Retinal pigment epithelial cell (primary cell): Measurements from ENCODE around the gene EMILIN1.

ENCODE experiments used
- DNase-seq: peaks from one replicate; pipeline ENCODE4 v3.0.0-alpha.2; 2010; ENCODE audit warnings: low read depth
- H3K4me3 ChIP-seq: 2 replicates; pipeline ENCODE4 v1.5.1; 2011; ENCODE audit warnings: mild to moderate bottlenecking, low read length, control low read depth, moderate library complexity
- TF ChIP-seq, protein P1 (sequence below): conservative IDR thresholded peaks from 2 replicates; pipeline ENCODE4 v1.5.1; 2011; ENCODE audit warnings: low read depth, low read length, control low read depth, inconsistent platforms

The EMILIN1 gene

DNA sequence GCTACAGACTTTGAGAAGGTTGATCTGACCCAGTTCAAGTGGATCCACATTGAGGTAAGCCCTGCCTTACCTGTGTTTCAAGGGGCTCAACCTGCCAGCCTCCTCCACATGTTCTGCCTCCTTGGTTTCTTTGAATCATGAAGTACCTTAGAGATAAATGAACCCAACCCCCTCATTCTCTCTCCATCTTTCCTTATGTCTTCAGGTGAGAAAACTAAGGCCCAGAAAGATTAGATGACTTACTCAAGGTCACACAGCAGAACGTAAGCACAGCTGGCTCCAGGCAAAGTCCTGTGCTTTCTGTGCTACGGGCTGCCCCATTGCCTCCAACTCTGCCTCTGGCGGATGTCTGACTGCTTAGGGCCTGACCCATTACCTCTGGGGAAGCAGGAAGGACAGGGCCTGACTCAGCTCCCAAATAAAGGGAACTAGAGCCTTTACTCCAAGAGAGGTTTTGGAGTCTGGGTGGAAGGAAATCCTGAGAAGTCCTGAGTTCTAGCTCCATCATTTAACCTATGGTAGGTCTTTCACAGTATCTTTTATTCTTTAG, 18.4 kb downstream of the EMILIN1 start:
- no peak overlapping the region for H3K4me3 ChIP-seq
- no peak for DNase-seq
- TF ChIP-seq, protein P1, sequence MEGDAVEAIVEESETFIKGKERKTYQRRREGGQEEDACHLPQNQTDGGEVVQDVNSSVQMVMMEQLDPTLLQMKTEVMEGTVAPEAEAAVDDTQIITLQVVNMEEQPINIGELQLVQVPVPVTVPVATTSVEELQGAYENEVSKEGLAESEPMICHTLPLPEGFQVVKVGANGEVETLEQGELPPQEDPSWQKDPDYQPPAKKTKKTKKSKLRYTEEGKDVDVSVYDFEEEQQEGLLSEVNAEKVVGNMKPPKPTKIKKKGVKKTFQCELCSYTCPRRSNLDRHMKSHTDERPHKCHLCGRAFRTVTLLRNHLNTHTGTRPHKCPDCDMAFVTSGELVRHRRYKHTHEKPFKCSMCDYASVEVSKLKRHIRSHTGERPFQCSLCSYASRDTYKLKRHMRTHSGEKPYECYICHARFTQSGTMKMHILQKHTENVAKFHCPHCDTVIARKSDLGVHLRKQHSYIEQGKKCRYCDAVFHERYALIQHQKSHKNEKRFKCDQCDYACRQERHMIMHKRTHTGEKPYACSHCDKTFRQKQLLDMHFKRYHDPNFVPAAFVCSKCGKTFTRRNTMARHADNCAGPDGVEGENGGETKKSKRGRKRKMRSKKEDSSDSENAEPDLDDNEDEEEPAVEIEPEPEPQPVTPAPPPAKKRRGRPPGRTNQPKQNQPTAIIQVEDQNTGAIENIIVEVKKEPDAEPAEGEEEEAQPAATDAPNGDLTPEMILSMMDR: no peak

DNA sequence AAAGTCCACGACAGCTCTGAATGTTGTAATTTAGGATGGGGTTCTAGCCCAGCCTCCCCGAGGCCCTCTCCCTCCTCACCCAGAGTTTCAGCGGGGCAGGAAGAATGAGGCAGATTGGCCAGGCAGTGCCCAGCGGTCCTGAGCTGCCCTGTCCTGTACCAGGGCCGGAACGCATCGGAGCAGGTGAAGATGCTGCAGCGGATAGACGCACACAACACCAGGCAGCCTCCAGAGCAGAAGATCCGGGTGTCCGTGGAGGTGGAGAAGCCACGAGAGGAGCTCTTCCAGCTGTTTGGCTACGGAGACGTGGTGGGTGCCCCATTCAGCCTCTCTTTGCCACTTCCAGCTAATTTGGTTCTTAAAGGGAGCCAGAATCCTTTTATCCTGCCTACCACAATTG, 18.9 kb downstream of the EMILIN1 start:
- TF ChIP-seq, protein P1: no peak
- DNase-seq: no peak
- H3K4me3 ChIP-seq: no peak overlapping the region

DNA sequence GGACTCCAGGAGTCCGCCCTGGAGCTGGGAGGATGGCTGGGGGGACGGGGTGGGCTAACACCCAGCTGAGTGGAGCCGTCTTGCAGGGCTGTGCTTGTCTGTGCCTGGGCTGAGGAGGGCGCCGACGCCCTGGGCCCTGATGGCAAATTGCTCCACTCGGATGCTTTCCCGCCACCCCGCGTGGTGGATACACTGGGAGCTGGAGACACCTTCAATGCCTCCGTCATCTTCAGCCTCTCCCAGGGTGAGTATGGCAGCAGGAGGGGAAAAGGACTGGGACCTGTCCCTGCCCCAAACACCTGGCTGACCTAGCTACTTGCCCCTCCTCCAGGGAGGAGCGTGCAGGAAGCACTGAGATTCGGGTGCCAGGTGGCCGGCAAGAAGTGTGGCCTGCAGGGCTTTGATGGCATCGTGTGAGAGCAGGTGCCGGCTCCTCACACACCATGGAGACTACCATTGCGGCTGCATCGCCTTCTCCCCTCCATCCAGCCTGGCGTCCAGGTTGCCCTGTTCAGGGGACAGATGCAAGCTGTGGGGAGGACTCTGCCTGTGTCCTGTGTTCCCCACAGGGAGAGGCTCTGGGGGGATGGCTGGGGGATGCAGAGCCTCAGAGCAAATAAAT, 21.0 kb downstream of the EMILIN1 start:
- no peak overlapping the region for H3K4me3 ChIP-seq
- TF ChIP-seq, protein P1: no peak
- DNase-seq: no peak

DNA sequence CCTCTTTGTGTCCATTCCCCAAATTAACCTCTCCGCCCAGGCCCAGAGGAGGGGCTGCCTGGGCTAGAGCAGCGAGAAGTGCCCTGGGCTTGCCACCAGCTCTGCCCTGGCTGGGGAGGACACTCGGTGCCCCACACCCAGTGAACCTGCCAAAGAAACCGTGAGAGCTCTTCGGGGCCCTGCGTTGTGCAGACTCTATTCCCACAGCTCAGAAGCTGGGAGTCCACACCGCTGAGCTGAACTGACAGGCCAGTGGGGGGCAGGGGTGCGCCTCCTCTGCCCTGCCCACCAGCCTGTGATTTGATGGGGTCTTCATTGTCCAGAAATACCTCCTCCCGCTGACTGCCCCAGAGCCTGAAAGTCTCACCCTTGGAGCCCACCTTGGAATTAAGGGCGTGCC, 21.6 kb downstream of the EMILIN1 start:
- no peak overlapping the region for H3K4me3 ChIP-seq
- TF ChIP-seq, protein P1: no peak
- DNase-seq: no peak

DNA sequence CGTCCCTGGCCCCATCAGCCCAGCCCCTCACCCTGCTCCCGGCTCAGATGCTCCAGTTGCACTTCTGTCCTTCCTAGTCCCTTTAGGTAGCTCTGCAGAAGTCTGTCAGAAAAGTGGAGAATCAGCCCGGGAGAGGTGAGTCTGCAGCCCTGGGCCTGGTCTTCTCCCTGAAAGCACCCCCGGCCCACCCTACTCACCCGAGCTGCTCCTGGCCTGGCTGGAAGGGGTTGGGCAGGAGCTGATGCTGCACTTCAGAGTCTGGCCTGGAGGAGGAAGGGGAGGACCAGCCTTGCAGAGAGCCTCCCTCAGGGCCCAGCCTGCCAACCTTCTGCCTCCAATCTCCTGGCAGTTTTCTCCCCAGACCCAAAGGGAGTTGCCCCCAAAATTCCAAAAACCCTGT, 23.9 kb downstream of the EMILIN1 start:
- no peak for DNase-seq
- TF ChIP-seq, protein P1: no peak
- H3K4me3 ChIP-seq: no peak overlapping the region

DNA sequence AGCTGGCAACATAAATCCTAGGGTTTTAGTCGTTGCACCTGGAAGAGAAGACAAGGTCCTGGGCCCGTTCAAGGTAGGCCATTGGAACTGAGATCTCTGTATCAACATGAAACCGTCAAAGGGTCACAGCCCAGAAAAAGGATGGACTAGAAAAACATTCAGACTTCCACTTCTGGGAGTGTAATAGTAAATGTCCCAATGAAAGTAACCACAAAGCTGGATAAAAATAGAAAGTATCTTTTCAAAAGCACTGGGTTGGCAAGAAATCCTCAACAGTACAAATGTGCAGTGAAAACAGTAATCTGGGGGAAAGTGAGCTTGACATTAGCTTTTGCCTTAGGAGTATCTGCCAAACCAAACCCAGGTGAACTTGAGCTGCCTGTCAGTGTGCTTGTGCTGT, 27.6 kb downstream of the EMILIN1 start:
- DNase-seq: no peak
- TF ChIP-seq, protein P1: no peak
- no peak overlapping the region for H3K4me3 ChIP-seq

DNA sequence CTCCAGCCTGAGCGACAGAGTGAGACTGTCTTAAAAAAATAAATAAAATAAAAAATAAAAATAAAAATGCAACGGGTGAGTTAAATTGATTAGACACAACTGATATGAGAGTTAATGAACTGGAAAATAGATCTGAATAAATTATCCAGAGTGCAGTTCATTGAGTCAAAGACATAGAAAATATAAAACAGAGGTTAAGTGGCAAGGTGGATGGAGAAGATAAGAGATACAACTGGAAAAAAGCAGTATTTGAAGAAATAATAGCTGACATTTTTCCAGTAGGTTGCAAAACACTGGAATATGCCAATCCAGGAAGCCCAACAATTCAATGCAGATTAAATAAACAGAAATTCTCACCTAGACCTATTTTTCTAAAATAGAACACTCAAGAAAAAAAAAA, 29.8 kb downstream of the EMILIN1 start:
- DNase-seq: no peak
- TF ChIP-seq, protein P1: no peak
- no peak overlapping the region for H3K4me3 ChIP-seq
